Stimulated activated CD4-positive, alpha-beta T cell treated with anti-CD3 and anti-CD28 coated beads, TNF-alpha, amount 100 ng/mL, for 1 hour (primary cell): Measurements from ENCODE around the gene SELENOO.

Experiments
- DNase-seq, 3 donors: peaks; one replicate each; pipeline ENCODE4 v3.0.0-alpha.2; 2020; ENCODE audit warnings: low read depth in 3 of 3, low spot score in 1 of 3

SELENOO gene

GRCh38 chr22:50264946-50265669, 64.3 kb downstream of the SELENOO start:
- DNase-seq: no peak

- no peak for DNase-seq
Measured at GRCh38 chr22:50266994-50267393, 66.2 kb downstream of the SELENOO start.
